Measurements from ENCODE around the gene KRTAP4-8. TPM values are rescaled to one million over a fixed set of nuclear protein-coding genes. Genes with fewer than 3 reads are reported as not detected.
"Not testable (repeated sequence)": the region's sequence is repeated elsewhere in the genome, so short reads cannot be mapped to it uniquely, and the experiment has no call there.

The KRTAP4-8 gene
- total RNA-seq, 2 experiments from 2014 or later, result not detected

GRCh38 chr17:41121742-41122141 lies 23.8 kb upstream of the KRTAP4-8 start:
- CTCF ChIA-PET, result no interaction called here
- POLR2A ChIA-PET, result no interaction called here
- peaks cover 12% of the 10 kb centered on the region for H3K4me1 Mint-ChIP-seq

GRCh38 chr17:41119696-41120690 lies 22.1 kb upstream of the KRTAP4-8 start:
- H3K9me3 Mint-ChIP-seq; POLR2A ChIA-PET; H3K4me1 Mint-ChIP-seq; H3K36me3 Mint-ChIP-seq (ENCODE audit: low read depth); DNase-seq; CTCF ChIA-PET; H3K27ac Mint-ChIP-seq; H3K4me3 Mint-ChIP-seq: not testable (repeated sequence)
- peaks cover 14% of the 10 kb centered on the region for H3K27me3 Mint-ChIP-seq

More at GRCh38 chr17:41121742-41122141, 23.8 kb upstream of the KRTAP4-8 start:
- H3K36me3 Mint-ChIP-seq (ENCODE audit: low read depth), result no peaks in the 10 kb centered on the region
- no peak overlapping the region for H3K4me3 Mint-ChIP-seq
- no peak for DNase-seq
- H3K27ac Mint-ChIP-seq, result no peak overlapping the region
- peaks cover 1% of the 10 kb centered on the region for H3K9me3 Mint-ChIP-seq
- peaks cover 9% of the 10 kb centered on the region for H3K27me3 Mint-ChIP-seq

DNA sequence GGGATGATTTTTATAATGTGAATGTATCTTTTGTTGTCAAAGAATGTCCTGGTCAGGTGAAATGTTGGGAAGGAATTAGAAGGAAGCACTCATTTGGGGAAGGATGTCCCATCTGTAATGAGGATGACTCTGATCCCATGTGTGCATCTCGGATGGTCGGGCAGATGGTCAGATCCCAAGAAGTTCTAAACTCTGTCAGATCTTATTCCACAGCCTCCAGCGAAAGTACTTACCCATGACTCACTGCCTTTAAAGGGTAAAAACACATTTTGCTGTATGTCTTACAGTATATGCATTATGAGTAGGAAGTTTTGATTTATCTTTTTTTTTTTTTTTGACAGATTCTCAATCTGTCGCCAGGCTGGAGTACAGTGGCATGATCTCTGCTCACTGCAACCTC lies 20.8 kb upstream of the KRTAP4-8 start:
- H3K27ac Mint-ChIP-seq, result no peak overlapping the region
- no peak overlapping the region for H3K4me3 Mint-ChIP-seq
- H3K4me1 Mint-ChIP-seq, result peaks cover 7% of the 10 kb centered on the region
- ChIA-PET CTCF (no interaction called here), POLR2A (no interaction called here)
- peaks cover 14% of the 10 kb centered on the region for H3K27me3 Mint-ChIP-seq
- no peaks in the 10 kb centered on the region for H3K36me3 Mint-ChIP-seq (ENCODE audit: low read depth)
- H3K9me3 Mint-ChIP-seq, result peaks cover 1% of the 10 kb centered on the region
- DNase-seq, result no peak

- POLR2A ChIA-PET; H3K27ac Mint-ChIP-seq; H3K36me3 Mint-ChIP-seq (ENCODE audit: low read depth); H3K27me3 Mint-ChIP-seq; H3K4me3 Mint-ChIP-seq; CTCF ChIA-PET; H3K4me1 Mint-ChIP-seq; H3K9me3 Mint-ChIP-seq; DNase-seq: not testable (repeated sequence)
Measured at GRCh38 chr17:41117846-41118386, 20.0 kb upstream of the KRTAP4-8 start, which contains the start of gene KRTAP4-11. KRTAP4-11 (minus strand) TSS chr17:41118373; CDS start chr17:41118315, 58 bp downstream.

- H3K27ac Mint-ChIP-seq, result no peak overlapping the region
Measured at GRCh38 chr17:41116297-41116696, 18.4 kb upstream of the KRTAP4-8 start.

GRCh38 chr17:41111151-41111885 lies 13.4 kb upstream of the KRTAP4-8 start:
- Mint-ChIP-seq H3K27ac (no peak overlapping the region), H3K4me3 (no peak overlapping the region), H3K4me1 (no peaks in the 10 kb centered on the region), H3K27me3 (peaks cover 18% of the 10 kb centered on the region), H3K36me3 (ENCODE audit: low read depth) (no peaks in the 10 kb centered on the region), H3K9me3 (peaks cover 4% of the 10 kb centered on the region)
- no peak for DNase-seq
- CTCF ChIA-PET, result interaction anchor here (0.7 kb wide), 1 partner anchor 212 kb away, joined by 3 read pairs; no protein-coding TSS in a partner anchor
- POLR2A ChIA-PET, result no interaction called here

More at GRCh38 chr17:41116297-41116696, 18.4 kb upstream of the KRTAP4-8 start:
- CTCF ChIA-PET, result no interaction called here
- DNase-seq, result no peak
- H3K27me3 Mint-ChIP-seq, result peaks cover 10% of the 10 kb centered on the region
- peaks cover 2% of the 10 kb centered on the region for H3K9me3 Mint-ChIP-seq
- peaks cover 4% of the 10 kb centered on the region for H3K4me1 Mint-ChIP-seq
- no peak overlapping the region for H3K4me3 Mint-ChIP-seq
- H3K36me3 Mint-ChIP-seq (ENCODE audit: low read depth), result no peaks in the 10 kb centered on the region
- POLR2A ChIA-PET, result no interaction called here

DNA sequence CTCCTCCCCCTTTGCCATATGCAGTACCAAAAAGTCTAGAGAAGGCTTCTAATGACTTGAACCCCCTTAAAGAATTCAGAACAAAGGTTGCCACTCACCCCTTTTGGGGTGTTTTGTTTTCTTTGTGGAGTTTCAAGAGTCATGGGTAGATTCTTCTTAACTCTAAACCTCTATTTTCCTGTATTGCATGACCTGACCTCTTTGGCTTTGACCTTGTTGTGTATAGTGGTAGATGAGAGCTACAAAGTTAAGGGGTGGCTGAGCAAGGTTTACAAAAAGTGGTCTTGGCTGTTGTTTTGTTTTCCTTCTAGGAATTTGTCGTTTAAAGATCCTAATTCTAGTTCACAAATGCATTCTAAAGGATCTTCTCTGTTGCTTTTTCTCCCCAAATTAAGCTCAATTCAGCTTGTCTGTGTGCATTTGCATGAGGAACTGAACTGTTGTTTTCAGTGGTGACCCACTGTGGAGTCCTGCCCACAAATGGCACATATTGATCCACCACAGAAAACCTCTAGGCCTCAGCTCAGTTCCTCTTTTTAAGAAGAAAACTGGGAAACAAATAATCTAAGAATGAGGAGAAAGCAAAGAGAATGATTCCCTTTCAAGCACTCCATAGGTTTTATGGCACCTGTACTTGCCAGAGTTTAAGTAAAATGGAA lies 10.9 kb upstream of the KRTAP4-8 start:
- H3K4me1 Mint-ChIP-seq; CTCF ChIA-PET; POLR2A ChIA-PET; H3K9me3 Mint-ChIP-seq; H3K4me3 Mint-ChIP-seq; H3K36me3 Mint-ChIP-seq (ENCODE audit: low read depth); DNase-seq; H3K27ac Mint-ChIP-seq: not testable (repeated sequence)
- peaks cover 18% of the 10 kb centered on the region for H3K27me3 Mint-ChIP-seq

DNA sequence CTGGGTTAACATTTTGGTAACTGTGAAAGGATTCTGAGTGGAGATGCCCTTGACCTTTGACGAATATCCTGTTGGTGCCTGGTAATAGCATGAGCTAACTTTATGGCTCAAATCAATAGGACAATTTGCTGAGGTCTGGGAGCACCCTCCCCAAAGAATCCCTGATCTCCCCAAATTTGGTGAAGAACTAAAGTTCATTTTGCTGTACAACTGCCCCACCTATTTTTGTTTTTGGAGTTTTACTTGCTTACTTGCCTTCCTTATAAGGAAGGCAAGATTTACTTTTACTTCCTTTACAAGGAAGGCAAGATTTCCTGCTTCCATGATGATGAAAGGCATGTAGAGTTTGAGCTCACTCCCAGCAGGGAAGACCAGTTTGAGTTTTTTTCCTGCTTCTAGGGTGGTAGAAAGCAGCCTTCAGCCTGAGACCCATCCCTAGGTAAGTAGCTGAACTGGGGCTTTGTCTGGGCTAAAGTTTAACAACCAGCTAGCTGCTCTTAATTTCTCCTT lies 10.1 kb upstream of the KRTAP4-8 start:
- Mint-ChIP-seq H3K27ac (no peak overlapping the region), H3K4me1 (no peaks in the 10 kb centered on the region), H3K27me3 (peaks cover 18% of the 10 kb centered on the region), H3K4me3 (no peak overlapping the region), H3K36me3 (ENCODE audit: low read depth) (no peaks in the 10 kb centered on the region), H3K9me3 (peaks cover 4% of the 10 kb centered on the region)
- ChIA-PET POLR2A (no interaction called here), CTCF (no interaction called here)
- DNase-seq, result no peak

DNA sequence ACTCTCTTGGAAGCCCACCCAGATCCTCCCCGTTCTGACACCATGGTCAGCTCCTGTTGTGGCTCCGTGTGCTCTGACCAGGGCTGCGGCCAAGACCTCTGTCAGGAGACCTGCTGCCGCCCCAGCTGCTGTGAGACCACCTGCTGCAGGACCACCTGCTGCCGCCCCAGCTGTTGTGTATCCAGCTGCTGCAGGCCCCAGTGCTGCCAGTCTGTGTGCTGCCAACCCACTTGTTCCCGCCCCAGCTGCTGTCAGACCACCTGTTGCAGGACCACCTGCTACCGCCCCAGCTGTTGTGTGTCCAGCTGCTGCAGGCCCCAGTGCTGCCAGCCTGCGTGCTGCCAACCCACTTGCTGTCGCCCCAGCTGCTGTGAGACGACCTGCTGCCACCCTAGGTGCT lies 7.4 kb upstream of the KRTAP4-8 start, which contains the start of gene KRTAP4-9:
TSS of gene KRTAP4-9 (plus strand) at position 43 of the 400 bp plus-strand sequence. CDS start at position 43, 0 bp downstream.
- POLR2A ChIA-PET; H3K9me3 Mint-ChIP-seq; CTCF ChIA-PET; H3K27ac Mint-ChIP-seq; H3K4me1 Mint-ChIP-seq; H3K4me3 Mint-ChIP-seq; H3K36me3 Mint-ChIP-seq (ENCODE audit: low read depth); DNase-seq: not testable (repeated sequence)
- peaks cover 13% of the 10 kb centered on the region for H3K27me3 Mint-ChIP-seq

DNA sequence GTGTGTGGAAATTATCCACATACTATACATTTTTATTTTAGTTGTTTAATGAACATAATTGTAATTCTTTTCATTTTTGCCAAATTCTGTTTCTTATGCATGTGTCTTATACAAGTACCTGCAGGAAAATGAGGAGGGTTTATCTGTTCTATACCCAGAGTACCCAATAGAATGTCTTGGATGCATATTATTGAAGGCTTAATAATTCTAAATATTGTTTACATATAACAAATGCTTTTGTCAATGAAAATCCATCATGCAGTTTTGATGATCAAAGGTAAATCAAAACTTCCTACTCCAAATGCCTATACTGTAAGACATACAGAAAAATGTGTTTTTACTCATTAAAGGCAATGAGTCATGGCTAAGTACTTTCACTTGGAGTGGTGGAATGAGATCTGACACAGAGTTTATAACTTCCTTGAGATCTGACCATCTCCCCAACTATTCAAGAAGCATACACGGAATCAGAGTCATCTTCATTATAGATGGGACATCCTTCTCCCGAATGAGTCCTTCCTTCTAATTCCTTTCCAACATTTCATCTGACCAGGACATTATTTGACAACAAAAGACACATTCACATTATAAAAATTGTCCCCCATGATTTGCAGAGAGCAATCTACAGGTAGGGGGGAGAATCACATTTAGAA lies 6.6 kb upstream of the KRTAP4-8 start:
- H3K9me3 Mint-ChIP-seq; POLR2A ChIA-PET; H3K27ac Mint-ChIP-seq; DNase-seq; H3K4me3 Mint-ChIP-seq; H3K4me1 Mint-ChIP-seq; H3K36me3 Mint-ChIP-seq (ENCODE audit: low read depth): not testable (repeated sequence)
- peaks cover 18% of the 10 kb centered on the region for H3K27me3 Mint-ChIP-seq
- CTCF ChIA-PET, result interaction anchor here (0.6 kb wide), 1 partner anchor 393 kb away, joined by 4 read pairs; no protein-coding TSS in a partner anchor

DNA sequence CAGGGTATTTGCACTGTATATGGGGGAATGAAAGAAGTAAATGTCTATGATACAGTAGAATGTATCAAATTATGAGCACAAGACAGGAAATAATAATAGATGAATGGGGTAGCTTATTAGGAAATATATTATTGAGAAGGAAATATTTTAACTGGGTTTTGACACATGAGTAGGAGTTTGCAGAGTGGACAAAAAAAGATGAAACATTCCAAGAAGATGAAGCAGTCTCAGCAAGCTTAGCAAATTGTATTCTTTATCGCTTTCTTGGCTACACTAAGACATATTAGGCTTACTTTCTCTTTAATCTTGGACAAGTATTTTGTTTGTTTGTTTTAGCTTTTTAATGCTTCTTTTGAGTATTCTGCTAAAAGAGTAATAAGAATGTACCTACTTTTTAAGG lies 6.0 kb upstream of the KRTAP4-8 start:
- H3K27ac Mint-ChIP-seq, result no peak overlapping the region
- no peak overlapping the region for H3K4me3 Mint-ChIP-seq
- no peaks in the 10 kb centered on the region for H3K36me3 Mint-ChIP-seq (ENCODE audit: low read depth)
- H3K4me1 Mint-ChIP-seq, result no peaks in the 10 kb centered on the region
- ChIA-PET POLR2A (no interaction called here), CTCF (interaction anchor here (0.6 kb wide), 1 partner anchor 393 kb away, joined by 4 read pairs; no protein-coding TSS in a partner anchor)
- no peak for DNase-seq
- H3K27me3 Mint-ChIP-seq, result peaks cover 17% of the 10 kb centered on the region
- H3K9me3 Mint-ChIP-seq, result no peaks in the 10 kb centered on the region

- no peak for DNase-seq
- POLR2A ChIA-PET, result no interaction called here
- Mint-ChIP-seq H3K4me3 (no peak within 1 kb of the TSS), H3K4me1 (no peaks in the 10 kb centered on the region), H3K27ac (no peak within 1 kb of the TSS), H3K27me3 (peaks cover 15% of the 10 kb centered on the region), H3K36me3 (ENCODE audit: low read depth) (no peaks in the 10 kb centered on the region), H3K9me3 (no peaks in the 10 kb centered on the region)
- CTCF ChIA-PET, result no interaction called here
Measured at GRCh38 chr17:41101586-41102259, 3.8 kb upstream of the KRTAP4-8 start, which contains the start of gene KRTAP4-16. KRTAP4-16 (minus strand) TSS chr17:41102209; CDS start chr17:41102209, 0 bp downstream.
